GM23248 (cell line): ENCODE data around the gene OTULINL.

ENCODE experiments used
- EZH2 ChIP-seq: fragments of 200-600 bp; sonication (generic); IDR thresholded peaks from 2 replicates; pipeline ENCODE4 v1.6.1; 2018; ENCODE audit warnings: antibody characterized with exemption, mild to moderate bottlenecking; ENCODE audit not compliant: insufficient read depth, poor library complexity, severe bottlenecking
- EZH2phosphoT487 ChIP-seq: fragments of 200-600 bp; sonication (generic); IDR thresholded peaks from 2 replicates; pipeline ENCODE4 v1.6.1; 2018; ENCODE audit warnings: antibody characterized with exemption, moderate library complexity, mild to moderate bottlenecking, low read depth; ENCODE audit not compliant: insufficient read depth

- TF ChIP-seq EZH2 (no peak), EZH2phosphoT487 (no peak)
These were observed 78.4 kb downstream of the OTULINL start for GRCh38 chr5:14659821-14660607.
